Loucy (cell line): ENCODE results near the gene PPP3CA.
A peak's percentile ranks its signal among the peaks of the same experiment; 100 is the strongest.

Source experiments
- H2AFZ ChIP-seq: fragments of 200-600 bp; sonication (generic); 2 replicates; pipeline ENCODE4 v1.6.0; 2016; ENCODE audit warnings: antibody characterized with exemption, mild to moderate bottlenecking, low read length, moderate library complexity
- H3F3A ChIP-seq: fragments of 200-600 bp; 2 replicates; pipeline ENCODE4 v1.6.0; 2016; ENCODE audit warnings: antibody characterized with exemption, low read depth, mild to moderate bottlenecking
- H3K27me3 ChIP-seq: fragments of 200-600 bp; sonication (generic); 2 replicates; pipeline ENCODE4 v1.6.1; 2014; ENCODE audit warnings: low read length, mild to moderate bottlenecking; ENCODE audit not compliant: insufficient read depth, poor library complexity, severe bottlenecking
- H3K36me3 ChIP-seq: fragments of 200-600 bp; sonication (generic); 2 replicates; pipeline ENCODE4 v1.6.1; 2016; ENCODE audit warnings: low read length; ENCODE audit not compliant: insufficient read depth
- H3K4me1 ChIP-seq: fragments of 200-600 bp; sonication (generic); 2 replicates; pipeline ENCODE4 v1.5.1; 2014; ENCODE audit warnings: low read length, mild to moderate bottlenecking; ENCODE audit not compliant: insufficient read depth, poor library complexity, severe bottlenecking
- H3K4me2 ChIP-seq: fragments of 200-600 bp; sonication (generic); 2 replicates; pipeline ENCODE4 v1.6.0; 2014; ENCODE audit warnings: antibody characterized with exemption, low read length, low read depth, mild to moderate bottlenecking; ENCODE audit not compliant: poor library complexity, severe bottlenecking
- H3K4me3 ChIP-seq: fragments of 200-600 bp; sonication (generic); 2 replicates; pipeline ENCODE4 v1.5.1; 2014; ENCODE audit warnings: low read length, mild to moderate bottlenecking, mixed read lengths; ENCODE audit not compliant: poor library complexity, severe bottlenecking
- H3K79me2 ChIP-seq: fragments of 200-600 bp; sonication (generic); 2 replicates; pipeline ENCODE4 v1.6.1; 2014; ENCODE audit warnings: low read length; ENCODE audit not compliant: insufficient read depth
- H3K9ac ChIP-seq: fragments of 200-600 bp; sonication (generic); 2 replicates; pipeline ENCODE4 v1.6.0; 2014; ENCODE audit warnings: mild to moderate bottlenecking, low read depth, low read length, moderate library complexity; ENCODE audit not compliant: poor library complexity, severe bottlenecking
- H3K9me2 ChIP-seq: fragments of 200-600 bp; sonication (generic); replicated peaks from 2 replicates; pipeline ENCODE4 v1.6.1; 2016; ENCODE audit warnings: low read depth, low read length, mixed read lengths
- H3K9me3 ChIP-seq: fragments of 200-600 bp; sonication (generic); 2 replicates; pipeline ENCODE4 v1.6.1; 2014; ENCODE audit warnings: mild to moderate bottlenecking, antibody characterized with exemption, low read length, low read depth; ENCODE audit not compliant: insufficient read depth
- H4K20me1 ChIP-seq: fragments of 200-600 bp; sonication (generic); 2 replicates; pipeline ENCODE4 v1.6.0; 2014; ENCODE audit warnings: antibody characterized with exemption, low read length, mild to moderate bottlenecking; ENCODE audit not compliant: insufficient read depth, poor library complexity, severe bottlenecking
- EZH2phosphoT487 ChIP-seq: fragments of 200-600 bp; IDR thresholded peaks from 2 replicates; pipeline ENCODE4 v1.6.1; 2018; ENCODE audit warnings: antibody characterized with exemption, mild to moderate bottlenecking, moderate library complexity, borderline replicate concordance
- TF ChIP-seq, protein P1 (sequence below): fragments of 200-600 bp; sonication (generic); conservative IDR thresholded peaks from 2 replicates; pipeline ENCODE4 v1.5.1; 2014; ENCODE audit warnings: mild to moderate bottlenecking, antibody characterized with exemption, low read length

The PPP3CA gene

DNA sequence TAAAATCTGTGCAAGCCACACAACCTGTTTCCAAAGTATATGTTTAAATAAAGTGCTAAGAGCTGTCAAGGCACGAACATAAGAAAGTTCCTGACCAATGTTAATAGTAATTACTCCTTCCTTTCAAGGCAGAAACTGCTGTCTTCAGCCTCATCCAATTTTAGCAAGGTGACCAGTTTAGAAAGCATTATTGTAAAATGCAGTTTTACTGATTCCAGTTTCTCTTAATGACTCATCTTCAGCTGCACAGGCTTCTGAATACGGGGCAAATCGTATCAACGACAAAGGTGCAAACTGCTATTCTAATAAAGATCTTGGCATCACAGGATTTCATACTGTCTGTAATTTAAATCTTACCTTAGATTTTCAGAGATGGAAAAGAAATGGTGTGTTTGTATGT is 87.5 kb downstream of the PPP3CA start:
- H3K27me3 ChIP-seq = no peaks in the 10 kb centered on the region
- no peak overlapping the region for H3K4me3 ChIP-seq
- H3K9me3 ChIP-seq = no peaks in the 10 kb centered on the region
- H3K4me1 ChIP-seq = peaks cover 49% of the 10 kb centered on the region
- no peak overlapping the region for H3K9ac ChIP-seq
- no peak for TF ChIP-seq EZH2phosphoT487
- TF ChIP-seq, protein P1, sequence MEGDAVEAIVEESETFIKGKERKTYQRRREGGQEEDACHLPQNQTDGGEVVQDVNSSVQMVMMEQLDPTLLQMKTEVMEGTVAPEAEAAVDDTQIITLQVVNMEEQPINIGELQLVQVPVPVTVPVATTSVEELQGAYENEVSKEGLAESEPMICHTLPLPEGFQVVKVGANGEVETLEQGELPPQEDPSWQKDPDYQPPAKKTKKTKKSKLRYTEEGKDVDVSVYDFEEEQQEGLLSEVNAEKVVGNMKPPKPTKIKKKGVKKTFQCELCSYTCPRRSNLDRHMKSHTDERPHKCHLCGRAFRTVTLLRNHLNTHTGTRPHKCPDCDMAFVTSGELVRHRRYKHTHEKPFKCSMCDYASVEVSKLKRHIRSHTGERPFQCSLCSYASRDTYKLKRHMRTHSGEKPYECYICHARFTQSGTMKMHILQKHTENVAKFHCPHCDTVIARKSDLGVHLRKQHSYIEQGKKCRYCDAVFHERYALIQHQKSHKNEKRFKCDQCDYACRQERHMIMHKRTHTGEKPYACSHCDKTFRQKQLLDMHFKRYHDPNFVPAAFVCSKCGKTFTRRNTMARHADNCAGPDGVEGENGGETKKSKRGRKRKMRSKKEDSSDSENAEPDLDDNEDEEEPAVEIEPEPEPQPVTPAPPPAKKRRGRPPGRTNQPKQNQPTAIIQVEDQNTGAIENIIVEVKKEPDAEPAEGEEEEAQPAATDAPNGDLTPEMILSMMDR = no peak
- no peaks in the 10 kb centered on the region for H3K9me2 ChIP-seq
- H3K79me2 ChIP-seq = peaks cover 27% of the 10 kb centered on the region
- H3K36me3 ChIP-seq = no peaks in the 10 kb centered on the region
- H2AFZ ChIP-seq = no peak overlapping the region
- H4K20me1 ChIP-seq = no peaks in the 10 kb centered on the region
- H3F3A ChIP-seq = no peaks in the 10 kb centered on the region
- H3K4me2 ChIP-seq = no peak overlapping the region

DNA sequence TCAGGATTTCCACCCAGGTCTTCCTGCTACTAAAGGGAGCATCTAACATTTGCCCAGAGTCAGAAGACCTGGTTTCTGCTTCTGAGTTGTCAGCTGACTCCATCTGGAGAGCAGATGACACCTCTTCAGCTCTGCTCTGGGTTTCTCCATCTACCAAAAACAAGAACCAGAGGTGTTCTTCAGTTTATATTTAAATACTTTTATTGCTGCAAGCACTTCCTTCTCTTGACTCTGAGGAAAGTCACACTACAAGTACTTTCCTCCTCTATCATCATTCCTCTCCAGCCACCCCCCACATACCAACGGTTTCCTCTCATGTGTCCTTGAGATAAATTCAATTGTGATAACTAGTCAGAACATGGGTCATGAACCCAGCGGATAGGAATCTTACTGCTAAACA is 88.4 kb downstream of the PPP3CA start:
- Histone ChIP-seq H3K9me2 (no peaks in the 10 kb centered on the region), H3K4me2 (peak overlapping the region; percentile 34), H3K27me3 (no peaks in the 10 kb centered on the region), H4K20me1 (no peaks in the 10 kb centered on the region), H2AFZ (no peak overlapping the region), H3K4me3 (no peak overlapping the region), H3K9me3 (no peaks in the 10 kb centered on the region), H3K36me3 (no peaks in the 10 kb centered on the region), H3K79me2 (peaks cover 35% of the 10 kb centered on the region; the same call in 1 of the 2 replicates), H3K9ac (no peak overlapping the region), H3F3A (no peaks in the 10 kb centered on the region), H3K4me1 (peaks cover 40% of the 10 kb centered on the region)
- TF ChIP-seq, protein P1 = no peak

DNA sequence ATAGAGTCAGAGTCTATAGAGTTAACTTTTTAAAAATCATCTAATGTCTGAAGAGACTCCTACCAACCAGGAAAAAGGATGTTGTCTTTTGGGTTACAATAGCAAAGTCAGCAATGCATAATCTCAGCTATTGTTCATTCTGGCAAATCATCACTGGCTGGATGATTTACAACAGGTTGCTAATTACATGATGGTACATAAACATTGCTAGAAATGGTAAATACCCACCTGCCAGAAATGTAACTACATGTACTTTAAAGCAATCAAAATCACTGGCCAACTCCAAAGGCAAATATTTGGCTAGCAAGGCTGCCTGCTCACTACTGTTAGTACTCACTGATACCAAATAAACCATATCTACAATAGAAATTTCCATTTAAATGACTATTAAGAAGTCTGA is 91.1 kb downstream of the PPP3CA start:
- Histone ChIP-seq H4K20me1 (no peaks in the 10 kb centered on the region), H3K27me3 (no peaks in the 10 kb centered on the region)
- no peak for TF ChIP-seq EZH2phosphoT487
- TF ChIP-seq, protein P1 = no peak

More for the DNA sequence above, 91.1 kb downstream of the PPP3CA start:
- H3K4me3 ChIP-seq = no peak overlapping the region
- no peak overlapping the region for H3K9ac ChIP-seq
- peaks cover 44% of the 10 kb centered on the region for H3K79me2 ChIP-seq
- H3K4me2 ChIP-seq = no peak overlapping the region
- no peaks in the 10 kb centered on the region for H3K36me3 ChIP-seq
- H2AFZ ChIP-seq = no peak overlapping the region
- no peaks in the 10 kb centered on the region for H3K9me3 ChIP-seq
- peaks cover 38% of the 10 kb centered on the region for H3K4me1 ChIP-seq
- H3F3A ChIP-seq = no peaks in the 10 kb centered on the region
- H3K9me2 ChIP-seq = no peaks in the 10 kb centered on the region
